Liver (tissue), 9 donors: ENCODE results near the gene CRELD2. TPM values are rescaled to one million over a fixed set of nuclear protein-coding genes. Genes with fewer than 3 reads are reported as not detected.

Experiments used
- DNase-seq: peaks from one replicate; pipeline ENCODE4 v3.0.0-alpha.2; 2017; ENCODE audit warnings: low spot score
- H3K27ac ChIP-seq, 2 donors: one replicate each; pipeline ENCODE4 v1.7.0; 2013; ENCODE audit warnings: inconsistent platforms in 2 of 2, low read length in 2 of 2, control low read depth in 1 of 2, low read depth in 1 of 2, mild to moderate bottlenecking in 1 of 2
- H3K27me3 ChIP-seq, 4 donors: one replicate each; pipeline versions ENCODE4 v1.6.1 to v1.7.0; 2013; ENCODE audit warnings: low read length in 3 of 4, inconsistent platforms in 1 of 4, mild to moderate bottlenecking in 1 of 4, moderate library complexity in 1 of 4; ENCODE audit not compliant: control insufficient read depth in 4 of 4, insufficient read depth in 4 of 4
- H3K36me3 ChIP-seq, 4 donors: one replicate each; pipeline versions ENCODE4 v1.6.1 to v1.7.0; 2013; ENCODE audit warnings: low read length in 3 of 4, mild to moderate bottlenecking in 3 of 4, low read depth in 1 of 4, moderate library complexity in 1 of 4; ENCODE audit not compliant: control insufficient read depth in 4 of 4, insufficient read depth in 3 of 4
- H3K4me1 ChIP-seq, 4 donors: one replicate each; pipeline versions ENCODE4 v1.6.1 to v1.7.0; 2013; ENCODE audit warnings: low read length in 3 of 4, mild to moderate bottlenecking in 3 of 4, moderate library complexity in 1 of 4; ENCODE audit not compliant: control insufficient read depth in 4 of 4, insufficient read depth in 4 of 4
- H3K4me3 ChIP-seq, 3 donors: one replicate each; pipeline versions ENCODE4 v1.6.1 to v1.7.0; 2013; ENCODE audit warnings: low read length in 3 of 3, control low read depth in 1 of 3, low read depth in 1 of 3, mild to moderate bottlenecking in 1 of 3
- H3K9ac ChIP-seq, 2 donors: one replicate each; pipeline ENCODE4 v1.7.0; 2013; ENCODE audit warnings: low read length in 2 of 2, mild to moderate bottlenecking in 2 of 2, moderate library complexity in 2 of 2, control low read depth in 1 of 2, low read depth in 1 of 2
- H3K9me3 ChIP-seq, 4 donors: one replicate each; pipeline versions ENCODE4 v1.6.1 to v1.7.0; 2013; ENCODE audit warnings: low read length in 3 of 4; ENCODE audit not compliant: control insufficient read depth in 4 of 4
- ATF3 ChIP-seq: IDR thresholded peaks from 2 replicates; pipeline ENCODE4 v1.6.1; 2016; ENCODE audit warnings: antibody characterized with exemption
- CTCF ChIP-seq: fragments of 150-350 bp; IDR thresholded peaks from 2 replicates; pipeline ENCODE4 v1.5.1; 2017; ENCODE audit warnings: improper control_type of control experiment, low read depth, low read length; ENCODE audit not compliant: missing input control
- EGR1 ChIP-seq, 2 donors: IDR thresholded peaks; 2 replicates each; pipeline ENCODE4 v1.6.1; 2016 to 2018; ENCODE audit warnings: antibody characterized with exemption in 2 of 2, low read depth in 2 of 2
- FOXA1 ChIP-seq: IDR thresholded peaks from 2 replicates; pipeline ENCODE4 v1.6.1; 2016; ENCODE audit warnings: antibody characterized with exemption
- FOXA2 ChIP-seq: IDR thresholded peaks from 2 replicates; pipeline ENCODE4 v1.6.1; 2016; ENCODE audit warnings: antibody characterized with exemption
- GABPA ChIP-seq, 2 donors: IDR thresholded peaks in 1 of 2; conservative IDR thresholded peaks in 1 of 2; 2 replicates each; pipeline ENCODE4 v1.6.1; 2016; ENCODE audit warnings: antibody characterized with exemption in 2 of 2, mild to moderate bottlenecking in 1 of 2, moderate library complexity in 1 of 2
- HNF4A ChIP-seq, 2 donors: conservative IDR thresholded peaks; 2 replicates each; pipeline ENCODE4 v1.6.1; 2016; ENCODE audit warnings: antibody characterized with exemption in 2 of 2, mild to moderate bottlenecking in 2 of 2
- HNF4G ChIP-seq: IDR thresholded peaks from 2 replicates; pipeline ENCODE4 v1.6.1; 2016; ENCODE audit warnings: antibody characterized with exemption
- JUND ChIP-seq, 2 donors: IDR thresholded peaks; 2 replicates each; pipeline ENCODE4 v1.6.1; 2016; ENCODE audit warnings: antibody characterized with exemption in 2 of 2
- MAX ChIP-seq: IDR thresholded peaks from 2 replicates; pipeline ENCODE4 v1.6.1; 2016; ENCODE audit warnings: antibody characterized with exemption
- NR2F2 ChIP-seq: IDR thresholded peaks from 2 replicates; pipeline ENCODE4 v1.6.1; 2016; ENCODE audit warnings: antibody characterized with exemption
- RAD21 ChIP-seq, 2 donors: IDR thresholded peaks; 2 replicates each; pipeline ENCODE4 v1.6.1; 2016; ENCODE audit warnings: antibody characterized with exemption in 2 of 2, mild to moderate bottlenecking in 2 of 2
- REST ChIP-seq: IDR thresholded peaks from 2 replicates; pipeline ENCODE4 v1.6.1; 2016; ENCODE audit warnings: antibody characterized with exemption, mild to moderate bottlenecking
- RXRA ChIP-seq, 2 donors: IDR thresholded peaks; 2 replicates each; pipeline ENCODE4 v1.6.1; 2017 to 2018; ENCODE audit warnings: antibody characterized with exemption in 2 of 2, mild to moderate bottlenecking in 1 of 2
- SP1 ChIP-seq: IDR thresholded peaks from 2 replicates; pipeline ENCODE4 v1.6.1; 2018; ENCODE audit warnings: antibody characterized with exemption, mild to moderate bottlenecking
- YY1 ChIP-seq: IDR thresholded peaks from 2 replicates; pipeline ENCODE4 v1.6.1; 2016; ENCODE audit warnings: antibody characterized with exemption, mild to moderate bottlenecking
- ZBTB33 ChIP-seq: IDR thresholded peaks from 2 replicates; pipeline ENCODE4 v1.6.1; 2016; ENCODE audit warnings: antibody characterized with exemption
- WGBS: extraction: QIAGEN DNeasy Blood & Tissue Kit; methylation state at CpG from one replicate; pipeline ENCODE4 v1.1.7; 2013; 5-methylcytosine and 5-hydroxymethylcytosine counted together
- polyA plus RNA-seq, 2 donors: library from polyadenylated mRNA; stranded (reverse) in 1 of 2; unstranded in 1 of 2; fragments of 200-250 nt in 1 of 2; fragments of >200 nt in 1 of 2; fragmentation: Nextera tagmentation in 1 of 2; extraction: Ambion mirVana in 1 of 2; gene quantifications; one replicate each; pipeline versions ENCODE4 v1.2.1 to v1.2.3, GENCODE V29; 2013 to 2015
- total RNA-seq, 2 donors: library from RNA; depleted of rRNA; stranded (reverse); fragments of >200 nt; gene quantifications; one replicate each; pipeline ENCODE4 v1.2.3, GENCODE V29; 2014
- donor health status: healthy.
- donor health status: healthy.
- donor health status: healthy.
- donor health status: healthy.
- donor health status: healthy.

Gene CRELD2
- total and polyA plus RNA-seq, 4 donors: 17.2 to 98.1 (median 57.1) TPM

GRCh38 chr22:49905465-49905864, 13.0 kb upstream of the CRELD2 start:
- Histone ChIP-seq H3K4me3 (no peak overlapping the region), H3K27ac (no peak overlapping the region), H3K9ac (no peak overlapping the region), H3K9me3 (no peaks in the 10 kb centered on the region), H3K36me3 (peaks cover 12 to 68% (median 25%) of the 10 kb centered on the region in 4 donors), H3K27me3 (no peaks in the 10 kb centered on the region), H3K4me1 (no peaks in the 10 kb centered on the region)
- WGBS: 97% methylated on average over 18 of the region's 18 CpGs
- no peak for TF ChIP-seq ATF3
- no peak for TF ChIP-seq HNF4G
- TF ChIP-seq RAD21 (IDR thresholded peaks at IDR 0.05): no peak
- TF ChIP-seq ZBTB33: no peak
- TF ChIP-seq HNF4A (conservative IDR thresholded peaks at IDR 0.05): no peak
- DNase-seq: no peak

GRCh38 chr22:49906071-49906798, 12.2 kb upstream of the CRELD2 start:
- Histone ChIP-seq H3K36me3 (peaks cover 12 to 66% (median 25%) of the 10 kb centered on the region in 4 donors), H3K4me3 (no peak overlapping the region), H3K9me3 (no peaks in the 10 kb centered on the region), H3K27me3 (no peaks in the 10 kb centered on the region), H3K9ac (no peak overlapping the region), H3K27ac (no peak overlapping the region), H3K4me1 (no peaks in the 10 kb centered on the region)
- 94% methylated on average over 28 of the region's 28 CpGs for WGBS
- no peak for DNase-seq
- TF ChIP-seq HNF4G: no peak
- TF ChIP-seq REST: no peak
- TF ChIP-seq EGR1 (IDR thresholded peaks at IDR 0.05; ENCODE audit: low read depth in 2 of 2): no peak
- TF ChIP-seq GABPA (IDR thresholded peaks at IDR 0.05 in 1 of 2, conservative IDR thresholded peaks at IDR 0.05 in 1 of 2): no peak
- TF ChIP-seq NR2F2: no peak
- TF ChIP-seq FOXA2: no peak
- no peak for TF ChIP-seq FOXA1
- TF ChIP-seq YY1: no peak
- TF ChIP-seq MAX: no peak
- TF ChIP-seq CTCF: no peak
- no peak for TF ChIP-seq SP1
- no peak for TF ChIP-seq RXRA (IDR thresholded peaks at IDR 0.05)
- no peak for TF ChIP-seq ZBTB33
- TF ChIP-seq JUND (IDR thresholded peaks at IDR 0.05): no peak
- no peak for TF ChIP-seq RAD21 (IDR thresholded peaks at IDR 0.05)
